Measurements from ENCODE around the gene UQCRC2.
"Not testable (repeated sequence)": the region's sequence is repeated elsewhere in the genome, so short reads cannot be mapped to it uniquely, and the experiment has no call there.

The UQCRC2 gene

DNA sequence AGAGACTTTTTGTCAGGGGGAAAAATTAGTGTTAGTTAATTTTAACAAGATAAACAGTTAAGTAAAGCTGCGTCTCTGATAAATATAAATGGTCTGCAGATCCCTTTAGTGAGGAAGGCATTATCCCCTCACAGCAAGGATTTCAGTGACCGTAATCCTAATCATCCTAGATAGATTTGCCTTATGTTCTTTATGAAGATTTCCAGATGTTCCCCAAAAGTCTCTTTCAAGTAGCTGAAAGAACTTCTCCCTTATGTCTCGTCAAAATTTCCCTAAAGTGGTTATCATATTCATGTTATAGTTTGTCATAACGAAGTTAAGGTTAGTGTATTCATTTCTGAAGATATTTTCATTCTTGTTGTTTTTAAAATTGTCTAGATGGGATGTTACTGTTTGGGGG is 60.3 kb downstream of the UQCRC2 start:
- no peak for DNase-seq

DNA sequence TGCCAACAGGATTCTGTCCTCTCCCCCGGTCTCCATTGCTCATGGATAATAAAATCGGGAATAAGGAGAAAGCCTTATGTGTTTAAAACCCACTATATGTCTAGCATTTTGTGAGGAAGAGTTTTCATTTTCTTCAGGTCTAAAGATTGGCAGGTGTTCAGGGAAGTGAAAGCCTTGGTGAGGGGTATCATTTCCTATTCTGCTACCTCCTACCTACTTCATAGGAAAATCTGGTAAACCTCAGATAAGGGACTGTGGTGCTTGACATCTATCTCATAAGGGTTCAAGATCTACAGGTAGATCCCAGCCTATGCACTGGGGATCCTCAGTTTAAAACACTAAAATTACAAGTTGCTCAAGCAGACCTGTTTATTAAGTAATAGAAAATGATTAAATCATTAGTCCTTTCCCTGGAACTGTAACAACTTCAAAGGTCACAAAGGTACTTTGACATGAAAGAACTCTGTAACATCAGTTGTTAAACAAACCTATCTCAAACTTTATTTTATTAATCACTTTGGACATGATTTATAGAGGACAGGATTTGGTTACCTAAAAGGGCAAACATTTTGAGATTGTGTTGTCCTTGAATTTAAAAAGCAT is 61.2 kb downstream of the UQCRC2 start:
- no peak for DNase-seq

DNA sequence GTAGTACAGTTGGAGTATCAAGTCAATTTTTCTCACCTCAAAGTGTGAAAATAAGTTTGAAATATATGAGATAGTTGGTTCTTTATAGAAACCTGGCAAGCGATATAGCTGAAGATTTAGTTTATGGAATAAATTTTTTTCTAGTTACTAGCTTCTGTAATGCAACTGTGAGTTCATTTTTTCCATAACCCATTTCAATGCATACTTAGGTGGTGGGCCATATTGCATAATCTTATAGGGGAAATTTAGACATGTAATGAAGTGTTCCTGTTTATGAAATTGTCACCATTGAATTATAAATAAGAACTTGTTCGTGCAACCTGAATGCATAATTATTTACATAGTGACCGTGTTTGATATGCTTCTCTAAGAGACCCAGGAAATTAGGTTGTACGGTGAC is 63.8 kb downstream of the UQCRC2 start:
- DNase-seq: no peak

DNA sequence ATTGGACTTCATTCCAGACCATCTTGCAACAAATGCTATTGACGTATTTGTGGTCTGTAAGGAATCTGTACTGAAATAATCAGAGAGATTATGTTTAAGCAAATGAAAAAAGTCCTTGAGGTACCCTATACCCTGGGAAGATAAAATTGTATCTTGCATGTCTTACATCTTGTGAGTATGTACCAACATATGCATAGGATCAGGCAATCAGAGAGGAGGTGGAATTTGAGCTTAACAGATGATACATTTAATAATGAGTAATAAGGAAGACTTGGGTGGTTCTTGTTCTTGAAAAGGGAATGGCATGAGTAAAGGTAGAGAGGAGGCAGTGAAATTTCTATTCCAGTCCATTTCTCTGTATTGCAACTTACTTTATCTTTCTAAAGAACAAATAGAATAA is 65.4 kb downstream of the UQCRC2 start:
- no peak for DNase-seq

DNA sequence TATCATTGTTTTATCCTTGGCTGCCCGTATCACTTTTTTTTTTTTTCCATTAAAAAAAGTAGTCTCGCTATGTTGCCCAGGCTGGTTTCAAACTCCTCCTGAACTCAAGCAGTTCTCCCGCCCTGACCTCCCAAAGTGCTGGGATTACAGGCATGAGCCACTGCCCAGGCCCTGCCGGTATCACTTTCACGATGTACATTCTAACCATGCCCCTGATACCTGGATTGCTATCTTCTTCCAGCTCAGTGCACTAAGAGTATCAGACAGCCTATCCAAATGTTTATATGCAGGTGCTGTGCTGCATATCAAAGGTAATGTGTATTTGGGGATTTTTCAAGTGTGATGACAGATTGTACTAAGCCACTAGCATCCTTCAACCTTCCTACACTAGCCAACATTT is 69.0 kb downstream of the UQCRC2 start:
- DNase-seq: no peak

DNA sequence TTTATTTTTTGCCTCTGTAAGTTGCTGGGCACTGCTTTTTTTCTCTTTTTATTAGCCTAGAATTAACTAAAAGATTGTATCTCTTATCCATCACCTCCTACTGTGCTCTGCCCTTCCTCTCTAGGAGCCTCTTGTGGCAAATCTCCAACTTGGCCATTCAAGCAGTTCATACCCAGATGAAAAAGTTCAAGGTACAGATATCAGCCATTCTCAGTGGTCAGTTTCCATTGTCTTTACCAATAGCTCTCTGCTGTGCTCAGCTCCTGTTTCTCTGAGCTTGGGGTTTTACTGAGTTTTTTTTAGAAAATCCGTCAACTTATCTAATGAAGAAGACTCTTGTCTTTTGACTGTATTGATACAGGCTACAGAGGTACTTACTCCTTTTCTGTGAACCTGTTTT is 70.3 kb downstream of the UQCRC2 start:
- DNase-seq: no peak

DNA sequence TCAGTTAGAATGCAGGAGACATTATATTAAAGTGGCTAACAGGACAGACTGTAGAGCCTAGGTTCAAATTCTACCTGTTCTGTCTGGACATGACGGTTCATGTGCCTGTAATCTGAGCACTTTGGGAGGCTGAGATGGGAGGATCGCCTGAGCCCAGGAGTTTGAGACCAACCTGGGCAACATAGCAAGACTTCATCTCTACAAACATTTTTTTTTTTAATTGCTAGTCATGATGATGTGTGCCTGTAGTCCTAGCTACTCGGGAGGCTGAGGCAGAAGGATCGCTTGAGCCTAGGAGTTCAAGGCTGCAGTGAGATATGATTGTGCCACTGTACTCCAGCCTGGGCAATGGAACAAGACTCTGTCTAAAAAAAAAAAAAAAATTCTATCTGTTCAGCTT is 71.6 kb downstream of the UQCRC2 start:
- DNase-seq: not testable (repeated sequence)

DNA sequence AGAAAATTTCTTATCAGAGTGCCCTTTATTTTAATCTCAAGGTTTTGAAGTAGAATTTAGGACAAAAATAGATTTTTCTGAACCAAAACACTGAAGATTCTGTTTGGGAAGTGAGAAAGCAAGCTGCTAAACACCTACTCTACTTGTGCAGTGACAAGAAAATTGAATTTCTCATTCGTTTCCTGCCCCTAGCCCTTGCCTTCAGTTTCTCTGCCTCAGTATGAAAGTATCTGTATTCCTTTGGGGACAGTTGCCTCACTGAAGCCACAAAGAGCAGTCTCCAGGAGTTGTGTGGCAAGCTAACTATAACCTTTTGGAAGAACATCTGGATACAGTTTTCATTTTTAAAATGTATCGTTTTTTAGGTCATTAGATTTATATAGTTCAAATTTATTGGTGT is 74.5 kb downstream of the UQCRC2 start:
- DNase-seq: no peak

DNA sequence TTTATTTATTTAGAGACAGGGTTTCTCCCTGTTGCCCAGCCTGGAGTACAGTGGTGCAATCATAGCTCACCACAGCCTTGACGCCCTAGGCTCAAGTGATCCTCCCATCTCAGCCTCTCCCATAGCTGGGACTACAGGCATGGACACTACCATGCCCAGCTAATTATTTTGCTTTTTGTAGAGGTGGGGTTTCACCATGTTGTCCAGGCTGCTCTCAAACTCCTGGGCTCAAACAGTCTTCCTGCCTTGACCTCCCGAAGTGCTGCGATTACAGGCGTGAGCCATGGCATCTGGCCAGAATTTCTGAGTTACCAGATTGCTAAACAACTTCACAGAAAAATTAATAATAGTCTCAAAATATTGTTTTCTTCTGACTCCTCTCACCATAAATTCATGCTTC is 76.5 kb downstream of the UQCRC2 start:
- DNase-seq: no peak

DNA sequence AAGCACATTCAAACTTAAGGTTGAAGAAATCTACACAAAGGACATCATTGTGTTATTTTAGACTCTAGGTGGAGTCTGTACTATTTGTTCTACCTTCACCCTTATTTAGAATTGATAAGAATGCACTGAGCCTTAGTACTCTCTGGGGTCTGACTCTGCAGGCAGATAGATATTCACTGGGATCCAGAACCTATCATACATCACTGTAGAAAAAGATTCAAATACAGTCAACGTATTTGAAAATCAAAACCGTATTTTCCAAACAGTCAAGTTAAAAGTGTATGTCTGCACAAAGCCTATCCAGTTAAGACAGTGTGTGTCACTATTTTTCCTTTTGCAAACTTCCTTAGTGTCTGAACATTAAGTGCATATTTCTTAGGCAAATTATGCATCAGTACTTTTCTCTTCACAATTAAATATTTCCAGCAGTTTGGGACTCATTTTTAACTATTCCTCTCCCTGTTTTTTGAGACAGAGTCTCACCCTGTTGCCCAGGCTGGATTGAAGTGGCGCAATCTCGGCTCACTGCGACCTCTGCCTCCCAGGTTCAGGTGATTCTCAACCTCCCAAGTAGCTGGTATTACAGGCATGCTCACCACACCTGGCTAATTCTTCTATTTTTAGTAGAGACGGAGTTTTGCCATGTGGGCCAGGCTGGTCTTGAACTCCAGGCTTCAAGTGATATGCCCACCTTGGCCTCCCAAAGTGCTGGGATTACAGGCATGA is 77.1 kb downstream of the UQCRC2 start:
- DNase-seq: no peak

DNA sequence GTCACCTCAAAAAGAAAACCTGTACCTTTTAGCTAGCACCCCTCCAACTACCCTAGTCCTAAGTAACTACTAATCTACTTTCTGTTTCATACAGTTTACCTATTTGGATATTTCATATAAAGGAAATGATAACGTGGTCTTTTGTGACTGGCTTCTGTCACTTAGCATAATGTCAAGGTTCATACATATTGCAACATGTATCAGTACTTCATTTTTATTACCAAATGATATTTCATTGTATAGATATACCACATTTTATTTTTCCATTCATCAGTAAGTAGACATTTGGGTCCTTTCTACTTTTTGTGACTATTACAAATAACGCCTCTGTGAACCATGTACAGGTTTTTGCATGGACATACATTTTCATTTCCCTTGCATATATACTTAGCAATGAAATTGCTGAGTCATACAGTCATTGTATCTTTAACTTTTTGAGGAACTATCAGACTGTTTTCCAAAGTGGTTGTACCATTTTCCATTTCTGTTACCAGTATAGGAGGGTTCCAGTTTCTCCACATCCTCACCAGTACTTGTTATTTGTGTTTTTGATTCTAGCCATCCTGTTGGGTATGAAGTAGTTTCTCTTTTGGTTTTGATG is 78.4 kb downstream of the UQCRC2 start:
- no peak for DNase-seq
